Hepatocyte (in vitro differentiated cells): ENCODE data around the gene TRPM3.

Experiments used
- CTCF ChIP-seq: fragments of 200-600 bp; sonication (generic); IDR thresholded peaks from 2 replicates; pipeline ENCODE4 v1.5.1; 2016; ENCODE audit warnings: antibody characterized with exemption, mild to moderate bottlenecking; ENCODE audit not compliant: poor library complexity
- EZH2 ChIP-seq: fragments of 200-600 bp; sonication (generic); IDR thresholded peaks from 2 replicates; pipeline ENCODE4 v1.6.1; 2016; ENCODE audit warnings: antibody characterized with exemption, mild to moderate bottlenecking, borderline replicate concordance
- EZH2phosphoT487 ChIP-seq: fragments of 200-600 bp; sonication (generic); IDR thresholded peaks from one replicate; pipeline ENCODE4 v1.6.1; 2018; ENCODE audit warnings: antibody characterized with exemption, mild to moderate bottlenecking, low read depth, moderate library complexity; ENCODE audit not compliant: unreplicated experiment, severe bottlenecking

- TF ChIP-seq CTCF (no peak), EZH2 (no peak), EZH2phosphoT487 (no peak)
Measured at GRCh38 chr9:70998962-70999361, 122.5 kb downstream of the TRPM3 start.
